ENCODE measurements around the gene PHYKPL. TPM values are rescaled to one million over a fixed set of nuclear protein-coding genes. Genes with fewer than 3 reads are reported as not detected.

Gene PHYKPL
- total RNA-seq, 1 experiment from 2014 or later: 48.8 TPM

DNA sequence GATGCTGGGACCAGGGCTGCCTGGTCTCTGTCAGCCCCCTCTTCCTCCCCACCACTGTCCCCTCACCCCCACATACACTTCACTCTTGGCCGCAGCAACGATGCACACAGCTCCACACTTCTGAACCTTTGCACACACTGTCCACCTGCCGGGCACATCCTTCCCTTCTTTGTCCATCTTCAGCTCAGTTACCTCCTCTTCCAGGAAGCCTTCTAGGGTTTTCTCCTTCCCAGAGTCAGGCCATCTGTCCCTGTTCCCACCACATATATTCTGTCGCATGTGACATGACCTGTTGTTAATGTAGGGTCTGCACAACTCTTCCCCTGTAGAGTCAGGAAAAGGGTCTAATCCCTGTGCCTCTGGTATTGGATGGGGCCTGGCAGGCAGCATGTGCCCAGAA is 38.6 kb upstream of the PHYKPL start:
- Histone ChIP-seq H2BK120ac (ENCODE audit: low read depth, low read length, poor library complexity, severe bottlenecking) (no peak overlapping the region), H3K4me2 (ENCODE audit: insufficient read depth, insufficient read length, low read length) (no peak overlapping the region), H2BK20ac (ENCODE audit: low read depth, low read length, poor library complexity, severe bottlenecking) (no peak overlapping the region), H2BK15ac (ENCODE audit: low read depth, low read length) (no peak overlapping the region), H3K27ac (ENCODE audit: insufficient read length, low read depth, low read length) (no peak overlapping the region), H3K56ac (ENCODE audit: insufficient read length, low read depth, low read length) (no peak overlapping the region), H3K79me1 (ENCODE audit: insufficient read depth, low read depth, low read length, poor library complexity, severe bottlenecking) (no peaks in the 10 kb centered on the region), H4K5ac (ENCODE audit: insufficient read length, low read depth, low read length) (no peak overlapping the region), H3K14ac (ENCODE audit: insufficient read depth, low read length) (no peak overlapping the region), H3K18ac (ENCODE audit: insufficient read length, low read depth, low read length) (no peak overlapping the region), H4K91ac (ENCODE audit: insufficient read length, low read depth, low read length) (no peak overlapping the region), H2AFZ (ENCODE audit: low read length) (no peak overlapping the region), H3K4ac (ENCODE audit: low read depth, low read length) (no peak overlapping the region), H2BK5ac (ENCODE audit: insufficient read length, low read length) (no peak overlapping the region), H3K23me2 (ENCODE audit: insufficient read length, low read depth, low read length, poor library complexity, severe bottlenecking) (no peaks in the 10 kb centered on the region), H2BK12ac (ENCODE audit: insufficient read length, low read depth, low read length) (no peak overlapping the region), H4K8ac (replicated peaks; ENCODE audit: insufficient read length, low read depth, low read length) (no peak overlapping the region), H2AK5ac (ENCODE audit: insufficient read length, low read length) (no peak overlapping the region), H3K9me3 (ENCODE audit: control insufficient read depth, low read depth, low read length) (no peaks in the 10 kb centered on the region), H3T11ph (ENCODE audit: low read length) (no peak overlapping the region), H4K20me1 (ENCODE audit: control insufficient read depth, insufficient read depth, insufficient read length) (no peaks in the 10 kb centered on the region), H3K4me1 (ENCODE audit: insufficient read depth, low read length) (no peaks in the 10 kb centered on the region), H3K79me2 (ENCODE audit: insufficient read depth, low read length) (no peaks in the 10 kb centered on the region), H3K23ac (ENCODE audit: insufficient read length, low read depth, low read length) (no peak overlapping the region), H3K9ac (ENCODE audit: extremely low read depth, insufficient read length, low read length) (no peak overlapping the region), H3K27me3 (ENCODE audit: insufficient read depth, low read length) (no peaks in the 10 kb centered on the region)
- Mint-ChIP-seq H3K27me3 (ENCODE audit: low read depth) (peaks cover 9% of the 10 kb centered on the region), H3K9me3 (peaks cover 0 to 5% of the 10 kb centered on the region in 2 experiments; a peak in 1 of 5 replicates), H3K4me3 (no peak overlapping the region), H3K27ac (no peak overlapping the region; a peak in 1 of 7 replicates), H3K4me1 (no peaks in the 10 kb centered on the region), H3K36me3 (ENCODE audit: insufficient read depth in 1 of 3, low read depth in 3 of 3) (no peaks in the 10 kb centered on the region; a peak in 1 of 7 replicates)
- DNase-seq: no peak
- no CpG with 5 or more reads among the region's 4 CpGs for WGBS (ENCODE audit: extremely low coverage, insufficient read length, low lambda C conversion rate)
- TF ChIP-seq, protein P1, sequence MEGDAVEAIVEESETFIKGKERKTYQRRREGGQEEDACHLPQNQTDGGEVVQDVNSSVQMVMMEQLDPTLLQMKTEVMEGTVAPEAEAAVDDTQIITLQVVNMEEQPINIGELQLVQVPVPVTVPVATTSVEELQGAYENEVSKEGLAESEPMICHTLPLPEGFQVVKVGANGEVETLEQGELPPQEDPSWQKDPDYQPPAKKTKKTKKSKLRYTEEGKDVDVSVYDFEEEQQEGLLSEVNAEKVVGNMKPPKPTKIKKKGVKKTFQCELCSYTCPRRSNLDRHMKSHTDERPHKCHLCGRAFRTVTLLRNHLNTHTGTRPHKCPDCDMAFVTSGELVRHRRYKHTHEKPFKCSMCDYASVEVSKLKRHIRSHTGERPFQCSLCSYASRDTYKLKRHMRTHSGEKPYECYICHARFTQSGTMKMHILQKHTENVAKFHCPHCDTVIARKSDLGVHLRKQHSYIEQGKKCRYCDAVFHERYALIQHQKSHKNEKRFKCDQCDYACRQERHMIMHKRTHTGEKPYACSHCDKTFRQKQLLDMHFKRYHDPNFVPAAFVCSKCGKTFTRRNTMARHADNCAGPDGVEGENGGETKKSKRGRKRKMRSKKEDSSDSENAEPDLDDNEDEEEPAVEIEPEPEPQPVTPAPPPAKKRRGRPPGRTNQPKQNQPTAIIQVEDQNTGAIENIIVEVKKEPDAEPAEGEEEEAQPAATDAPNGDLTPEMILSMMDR (conservative IDR thresholded peaks at IDR 0.05): no peak
